AG10803 (cell line): ENCODE measurements around the gene MFAP2.

ENCODE experiments used
- DNase-seq: peaks from one replicate; pipeline ENCODE4 v3.0.0; 2010; ENCODE audit warnings: low read depth
- H3K4me3 ChIP-seq: 2 replicates; pipeline ENCODE4 v1.5.1; 2011; ENCODE audit warnings: mild to moderate bottlenecking, low read length, control low read depth
- TF ChIP-seq, protein P1 (sequence below): conservative IDR thresholded peaks from 2 replicates; pipeline ENCODE4 v1.5.1; 2011; ENCODE audit warnings: mild to moderate bottlenecking, low read length, control low read depth, inconsistent platforms

Gene MFAP2

GRCh38 chr1:16975838-16976237 lies 4.6 kb downstream of the MFAP2 start:
- no peak for DNase-seq
- TF ChIP-seq, protein P1, sequence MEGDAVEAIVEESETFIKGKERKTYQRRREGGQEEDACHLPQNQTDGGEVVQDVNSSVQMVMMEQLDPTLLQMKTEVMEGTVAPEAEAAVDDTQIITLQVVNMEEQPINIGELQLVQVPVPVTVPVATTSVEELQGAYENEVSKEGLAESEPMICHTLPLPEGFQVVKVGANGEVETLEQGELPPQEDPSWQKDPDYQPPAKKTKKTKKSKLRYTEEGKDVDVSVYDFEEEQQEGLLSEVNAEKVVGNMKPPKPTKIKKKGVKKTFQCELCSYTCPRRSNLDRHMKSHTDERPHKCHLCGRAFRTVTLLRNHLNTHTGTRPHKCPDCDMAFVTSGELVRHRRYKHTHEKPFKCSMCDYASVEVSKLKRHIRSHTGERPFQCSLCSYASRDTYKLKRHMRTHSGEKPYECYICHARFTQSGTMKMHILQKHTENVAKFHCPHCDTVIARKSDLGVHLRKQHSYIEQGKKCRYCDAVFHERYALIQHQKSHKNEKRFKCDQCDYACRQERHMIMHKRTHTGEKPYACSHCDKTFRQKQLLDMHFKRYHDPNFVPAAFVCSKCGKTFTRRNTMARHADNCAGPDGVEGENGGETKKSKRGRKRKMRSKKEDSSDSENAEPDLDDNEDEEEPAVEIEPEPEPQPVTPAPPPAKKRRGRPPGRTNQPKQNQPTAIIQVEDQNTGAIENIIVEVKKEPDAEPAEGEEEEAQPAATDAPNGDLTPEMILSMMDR, result no peak
- H3K4me3 ChIP-seq, result no peak overlapping the region

DNA sequence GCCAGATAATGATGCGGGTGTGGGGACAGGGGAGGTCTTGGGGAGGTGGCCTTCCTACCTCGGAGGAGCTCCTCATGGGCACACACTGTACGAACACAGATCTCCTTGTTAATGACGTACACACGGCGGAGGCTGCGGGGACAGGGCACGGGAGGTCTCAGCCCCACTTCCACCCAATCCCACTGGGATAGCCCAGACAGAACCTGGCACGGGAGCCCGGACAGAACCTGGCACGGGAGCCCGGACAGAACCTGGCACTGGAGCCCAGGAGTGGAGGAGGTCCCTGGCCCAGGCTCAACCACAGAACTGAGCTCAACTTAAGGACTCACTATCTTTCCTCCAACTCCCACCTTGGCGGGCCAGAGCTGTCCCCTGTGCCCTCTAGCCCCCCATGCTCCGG lies 5.2 kb downstream of the MFAP2 start:
- no peak for DNase-seq
- no peak overlapping the region for H3K4me3 ChIP-seq
- TF ChIP-seq, protein P1, result no peak

GRCh38 chr1:16973215-16973614 lies 7.2 kb downstream of the MFAP2 start:
- TF ChIP-seq, protein P1, result no peak
- DNase-seq, result no peak
- no peak overlapping the region for H3K4me3 ChIP-seq

DNA sequence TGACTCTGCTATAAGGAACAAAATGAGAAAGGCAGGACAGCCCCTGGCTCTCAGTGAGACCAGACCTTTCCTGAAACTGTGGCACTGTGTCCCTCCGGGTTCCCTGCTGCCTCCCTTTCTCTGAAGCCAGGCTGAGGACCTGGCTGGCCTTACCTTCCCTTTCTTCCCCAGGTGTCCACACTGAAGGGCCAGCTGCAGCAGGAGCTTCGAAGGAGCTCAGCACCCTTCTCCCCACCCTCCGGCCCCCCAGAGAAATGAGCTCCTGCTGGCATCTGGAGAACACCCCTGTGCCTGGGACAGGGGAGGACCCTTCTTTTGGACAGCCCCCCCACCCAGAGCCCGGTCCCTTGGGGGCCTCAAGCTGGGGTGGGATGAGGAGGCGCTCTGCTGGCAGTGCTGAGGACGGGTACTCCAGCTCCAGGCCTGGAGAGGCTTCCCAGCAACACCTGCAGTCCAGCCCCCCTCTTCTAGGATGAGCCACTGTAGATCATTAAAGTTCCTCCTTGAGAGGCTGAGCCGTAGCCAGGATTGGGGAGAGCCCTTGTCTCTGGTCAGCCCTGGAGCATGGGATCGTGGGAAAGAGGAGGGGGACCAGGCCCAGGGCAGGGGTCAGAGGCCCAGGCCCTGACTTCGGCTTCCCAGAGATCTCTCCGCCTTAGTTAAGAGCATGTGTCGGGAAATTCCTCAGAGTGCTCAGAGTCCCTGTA lies 8.1 kb downstream of the MFAP2 start:
- H3K4me3 ChIP-seq, result no peak overlapping the region
- no peak for DNase-seq
- TF ChIP-seq, protein P1, result no peak

DNA sequence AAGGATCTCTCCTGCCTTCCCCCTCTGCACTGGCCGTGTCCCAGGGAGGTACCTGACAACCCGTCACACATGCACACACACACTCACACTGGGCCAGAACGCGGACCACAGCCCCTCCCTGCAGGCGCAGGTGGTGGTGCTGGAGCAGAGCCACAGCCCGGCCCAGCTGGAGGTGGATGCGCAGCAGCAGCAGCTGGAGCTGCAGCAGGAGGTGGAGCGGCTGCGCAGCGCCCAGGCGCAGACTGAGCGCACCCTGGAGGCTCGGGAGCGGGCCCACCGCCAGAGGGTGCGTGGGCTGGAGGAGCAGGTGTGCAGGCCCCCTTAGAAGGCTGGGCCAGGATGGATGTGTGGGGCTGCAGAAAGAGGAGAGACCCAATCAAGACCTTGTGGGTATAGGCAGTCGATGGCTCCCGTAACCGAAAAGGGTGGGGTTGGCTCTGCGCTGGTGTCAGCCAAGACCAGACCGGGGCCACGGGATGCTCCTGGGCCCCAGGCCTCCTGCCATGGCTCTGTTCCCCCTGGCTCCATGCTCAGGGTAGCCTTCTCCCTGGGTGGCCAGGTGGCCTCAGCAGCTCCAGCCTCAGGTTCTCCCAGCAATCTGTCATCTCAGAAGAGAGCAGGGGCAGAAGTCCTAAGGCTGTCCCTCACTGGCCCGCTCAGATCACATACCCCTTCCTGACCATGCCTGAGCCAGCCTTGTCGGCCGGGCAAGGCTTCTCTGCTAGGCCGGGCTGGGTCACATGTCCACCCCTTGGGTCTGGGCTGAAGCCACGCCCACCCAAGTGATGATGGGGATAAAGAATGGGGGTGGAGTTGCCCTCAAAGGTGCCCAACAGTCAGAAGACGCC lies 8.9 kb downstream of the MFAP2 start:
- TF ChIP-seq, protein P1, result no peak
- DNase-seq, result no peak
- H3K4me3 ChIP-seq, result no peak overlapping the region

DNA sequence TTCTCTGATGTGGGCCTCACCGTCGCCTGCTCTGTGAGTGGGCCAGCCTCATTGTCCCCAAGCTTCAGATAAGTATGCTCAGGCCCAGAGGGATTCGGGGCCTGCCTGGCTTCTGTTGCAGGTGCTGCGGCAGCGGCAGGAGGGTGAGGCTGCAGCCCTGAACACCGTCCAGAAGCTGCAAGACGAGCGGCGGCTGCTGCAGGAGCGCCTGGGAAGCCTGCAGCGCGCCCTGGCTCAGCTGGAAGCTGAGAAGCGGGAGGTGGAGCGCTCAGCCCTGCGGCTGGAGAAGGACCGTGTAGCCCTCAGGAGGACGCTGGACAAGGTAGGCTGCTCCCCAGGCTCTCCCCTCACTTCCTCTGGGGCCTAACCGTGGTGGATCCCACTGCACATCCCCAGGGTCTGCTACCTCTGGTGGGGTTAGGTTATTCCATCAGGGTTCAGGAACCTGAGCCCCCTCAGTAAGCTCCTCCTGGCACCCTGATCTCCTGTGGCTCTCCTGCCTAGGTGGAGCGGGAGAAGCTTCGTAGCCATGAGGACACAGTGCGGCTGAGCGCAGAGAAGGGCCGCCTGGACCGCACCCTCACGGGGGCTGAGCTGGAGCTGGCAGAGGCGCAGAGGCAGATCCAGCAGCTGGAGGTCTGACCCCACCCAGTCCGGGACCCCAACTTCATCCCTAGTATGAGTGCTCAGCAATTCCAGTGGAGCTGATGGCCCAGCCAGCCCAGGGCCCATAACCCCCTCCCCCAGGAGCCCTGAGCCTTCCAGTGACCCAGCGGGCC lies 10.1 kb downstream of the MFAP2 start:
- no peak overlapping the region for H3K4me3 ChIP-seq
- TF ChIP-seq, protein P1, result no peak
- no peak for DNase-seq
